ENCODE data around the gene KIAA1586.
"Not testable (repeated sequence)": the region's sequence is repeated elsewhere in the genome, so short reads cannot be mapped to it uniquely, and the experiment has no call there.

KIAA1586 gene

GRCh38 chr6:57046332-57047256 lies at the start of gene KIAA1586:
TSS of gene KIAA1586 (plus strand) at chr6:57046693. CDS start at chr6:57046756, 63 bp downstream.
- DNase-seq (ENCODE audit: low spot score) = peak; percentile 59

DNA sequence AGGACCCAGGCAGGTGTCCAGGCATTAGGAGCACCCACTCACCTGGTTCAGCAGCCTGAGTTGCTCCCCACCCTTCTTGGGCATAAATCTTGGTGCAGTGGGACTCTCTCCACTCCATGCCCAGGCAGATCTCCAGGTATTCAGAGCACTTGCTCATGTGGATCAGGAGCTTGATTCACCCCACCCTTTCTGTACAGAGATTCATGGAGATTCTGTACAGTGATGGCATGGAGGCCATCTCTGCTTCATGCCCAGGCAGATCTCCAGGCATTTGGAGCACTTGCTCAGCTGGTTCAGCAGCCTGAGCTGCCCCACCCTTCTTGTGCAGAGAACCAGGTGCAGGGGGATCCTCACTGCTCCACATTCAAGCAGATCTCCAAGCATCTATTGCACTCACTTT lies 47.4 kb upstream of the KIAA1586 start:
- DNase-seq (ENCODE audit: low spot score) = no peak

DNA sequence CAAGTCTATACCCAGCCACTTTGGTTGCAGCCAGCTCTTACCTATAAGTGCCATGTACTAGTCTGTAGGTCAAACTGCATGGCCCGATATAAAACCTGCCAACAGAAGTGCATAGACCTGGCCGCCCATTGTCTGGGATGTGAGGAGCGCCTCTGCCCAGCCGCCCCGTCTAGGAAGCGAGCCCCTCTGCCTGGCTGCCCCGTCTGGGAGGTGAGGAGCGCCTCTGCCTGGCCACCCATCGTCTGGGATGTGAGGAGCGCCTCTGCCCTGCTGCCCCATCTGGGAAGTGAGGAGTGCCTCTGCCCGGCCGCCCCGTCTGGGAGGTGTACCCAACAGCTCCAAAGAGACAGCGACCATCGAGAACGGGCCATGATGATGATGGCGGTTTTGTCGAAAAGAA lies 46.7 kb upstream of the KIAA1586 start:
- DNase-seq (ENCODE audit: low spot score) = not testable (repeated sequence)

- no peak for DNase-seq (ENCODE audit: low spot score)
These were observed 44.3 kb upstream of the KIAA1586 start for GRCh38 chr6:57002197-57002596.

GRCh38 chr6:57004292-57004691 lies 42.2 kb upstream of the KIAA1586 start:
- no peak for DNase-seq (ENCODE audit: low spot score)

DNA sequence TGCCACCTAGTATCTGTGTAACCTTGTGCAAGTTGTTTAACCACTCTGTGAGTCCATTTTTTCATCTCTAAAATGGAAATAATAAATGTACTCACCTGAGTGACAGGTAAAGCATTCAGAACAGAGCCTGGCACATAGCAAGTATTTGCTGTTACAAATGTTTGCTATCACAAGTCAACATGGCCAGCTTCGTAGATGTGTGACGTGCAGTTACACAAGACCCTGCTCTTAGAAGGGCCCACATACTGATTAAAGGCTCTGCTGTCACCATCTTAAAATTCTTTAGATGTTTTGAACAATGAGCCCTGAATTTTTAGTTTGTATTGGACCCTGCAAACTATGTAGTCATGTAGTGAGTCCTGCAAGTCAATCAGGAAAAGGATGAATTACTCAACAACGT lies 40.4 kb upstream of the KIAA1586 start:
- DNase-seq (ENCODE audit: low spot score) = no peak

- DNase-seq (ENCODE audit: low spot score) = not testable (repeated sequence)
These were observed 38.4 kb upstream of the KIAA1586 start for GRCh38 chr6:57008069-57008468.

- no peak for DNase-seq (ENCODE audit: low spot score)
These were observed 33.0 kb upstream of the KIAA1586 start for GRCh38 chr6:57013521-57013926.

GRCh38 chr6:57017069-57017468 lies 29.4 kb upstream of the KIAA1586 start:
- no peak for DNase-seq (ENCODE audit: low spot score)

DNA sequence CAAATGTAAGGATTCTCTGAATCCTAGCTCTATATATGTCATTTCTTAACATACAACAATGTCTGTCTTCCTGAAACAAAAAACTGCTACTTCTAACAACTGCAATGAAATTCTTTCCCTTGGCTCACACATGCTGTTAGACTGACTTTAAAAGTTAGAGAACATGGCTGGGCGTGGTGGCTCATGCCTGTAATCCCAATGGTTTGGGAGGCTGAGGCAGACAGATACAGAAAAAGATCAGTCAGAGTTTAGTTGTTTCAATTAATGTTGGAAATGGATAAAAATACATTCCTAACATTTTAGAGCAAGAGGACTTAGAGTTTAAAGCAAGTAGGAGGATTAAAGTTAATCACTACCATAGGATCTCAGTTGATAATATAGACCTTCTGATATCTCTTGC lies 28.7 kb upstream of the KIAA1586 start:
- no peak for DNase-seq (ENCODE audit: low spot score)

DNA sequence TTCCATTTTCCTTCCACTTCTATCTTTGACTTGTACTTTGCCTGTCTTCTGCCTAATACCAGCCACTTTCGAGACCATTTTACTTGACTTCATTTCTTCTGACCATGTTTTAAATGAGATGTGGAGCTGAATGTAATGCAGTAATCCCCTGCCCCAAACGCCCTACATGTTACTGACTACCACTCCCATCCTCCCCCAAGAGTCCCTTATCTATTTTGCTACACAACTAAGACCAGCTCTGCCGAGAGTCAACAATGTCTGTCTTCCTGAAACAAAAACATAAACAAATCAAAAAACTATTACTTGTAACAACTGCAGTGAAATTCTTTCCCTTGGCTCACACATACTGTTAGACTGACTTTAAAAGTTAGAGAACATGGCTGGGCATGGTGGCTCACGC lies 27.1 kb upstream of the KIAA1586 start:
- no peak for DNase-seq (ENCODE audit: low spot score)

- peak; percentile 51 for DNase-seq (ENCODE audit: low spot score)
These were observed 25.3 kb upstream of the KIAA1586 start for GRCh38 chr6:57021086-57021720.

DNA sequence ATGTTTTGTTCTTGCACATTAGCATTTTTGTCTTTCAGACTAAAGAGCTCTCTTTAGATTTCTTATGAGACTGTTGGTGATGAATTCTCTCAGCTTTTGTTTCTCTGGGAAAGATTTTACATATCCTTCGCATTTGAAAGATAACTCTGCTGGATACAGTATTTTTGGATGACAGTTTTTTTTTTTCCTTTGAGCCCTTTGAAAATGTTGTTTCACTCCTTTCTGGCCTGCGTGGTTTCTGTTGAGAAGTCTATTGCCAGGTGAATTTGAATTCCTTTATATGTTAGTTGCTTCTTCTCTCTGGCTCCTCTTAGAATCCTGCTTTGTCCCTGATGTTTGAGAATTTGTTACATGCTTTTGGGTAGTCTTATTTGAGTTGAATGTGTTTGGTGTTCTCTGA lies 22.2 kb upstream of the KIAA1586 start:
- no peak for DNase-seq (ENCODE audit: low spot score)

GRCh38 chr6:57024775-57025174 lies 21.7 kb upstream of the KIAA1586 start:
- DNase-seq (ENCODE audit: low spot score) = no peak

DNA sequence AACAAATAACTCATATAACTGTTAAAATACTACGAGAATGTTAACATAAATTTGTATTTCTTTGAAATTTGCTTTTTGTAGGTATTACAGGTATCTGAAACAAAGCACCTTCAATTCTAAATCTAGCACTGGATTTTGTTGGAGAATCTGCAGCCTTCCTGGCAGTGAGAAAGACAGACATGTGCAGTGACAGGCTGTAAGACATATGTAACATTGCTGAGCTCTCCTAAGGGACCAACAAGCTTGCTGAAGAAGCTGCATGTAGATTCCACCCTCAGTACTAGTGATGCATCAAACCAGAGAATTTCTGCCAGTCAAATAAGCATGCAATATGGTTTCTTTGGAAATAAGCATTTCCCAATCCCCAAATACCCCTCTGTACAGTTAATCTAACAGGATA lies 20.5 kb upstream of the KIAA1586 start:
- DNase-seq (ENCODE audit: low spot score) = no peak

DNA sequence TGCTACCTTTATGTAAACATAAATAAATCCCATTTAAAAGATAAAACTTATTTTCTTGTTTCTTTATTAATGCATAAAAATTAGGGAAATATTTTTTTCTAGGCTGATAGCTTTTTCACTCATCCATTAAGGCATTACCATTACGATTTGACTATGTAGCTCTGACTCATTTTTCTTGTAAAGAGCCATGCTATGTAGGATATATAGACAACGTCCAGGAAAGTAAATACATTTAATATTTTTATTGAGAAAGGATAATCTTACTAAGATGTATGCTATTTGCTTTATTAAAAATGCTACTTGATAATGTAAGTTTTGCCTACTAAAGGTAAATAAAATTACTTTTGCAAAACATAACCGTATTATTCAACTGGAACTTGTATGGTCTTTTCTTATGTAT lies 19.2 kb upstream of the KIAA1586 start:
- DNase-seq (ENCODE audit: low spot score) = no peak

- no peak for DNase-seq (ENCODE audit: low spot score)
These were observed 17.3 kb upstream of the KIAA1586 start for GRCh38 chr6:57029213-57029612.

- no peak for DNase-seq (ENCODE audit: low spot score)
These were observed 13.3 kb upstream of the KIAA1586 start for GRCh38 chr6:57033228-57033627.

DNA sequence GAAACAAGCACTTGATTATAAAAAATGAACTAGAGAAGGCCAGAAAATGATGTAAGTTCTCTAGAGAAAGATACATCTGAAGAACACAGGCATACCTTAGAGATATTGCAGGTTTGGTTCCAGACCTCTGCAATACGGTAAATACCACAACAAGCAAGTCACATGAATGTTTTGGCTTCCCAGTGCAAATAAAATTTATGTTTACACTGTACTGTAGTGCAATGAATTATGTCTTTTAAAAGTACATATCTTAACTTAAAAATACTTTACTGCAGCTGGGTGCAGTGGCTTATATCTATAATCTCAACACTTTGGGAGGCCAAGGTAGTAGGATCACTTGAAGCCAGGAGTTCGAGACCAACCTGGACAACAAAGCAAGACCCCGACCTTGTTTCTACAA lies 10.9 kb upstream of the KIAA1586 start:
- DNase-seq (ENCODE audit: low spot score) = no peak

DNA sequence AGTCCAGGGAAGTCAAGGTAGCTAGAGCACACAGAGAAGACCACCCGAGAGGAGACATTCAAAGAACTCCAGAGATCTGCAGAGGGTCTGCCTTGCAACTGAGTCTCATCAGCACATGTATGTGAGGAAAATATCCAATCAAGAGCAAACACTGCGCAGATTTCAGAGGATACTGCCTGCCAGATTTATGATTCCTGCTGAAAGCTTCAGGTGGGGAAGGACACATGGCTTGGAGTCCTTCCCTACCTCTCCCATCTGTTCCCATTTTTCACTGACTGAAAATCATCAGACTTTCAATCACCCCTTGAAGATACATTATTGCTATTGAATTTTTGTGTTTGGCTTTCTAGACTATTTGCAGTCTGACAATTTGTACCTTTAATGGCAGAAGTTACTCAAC lies 7.6 kb upstream of the KIAA1586 start:
- no peak for DNase-seq (ENCODE audit: low spot score)

DNA sequence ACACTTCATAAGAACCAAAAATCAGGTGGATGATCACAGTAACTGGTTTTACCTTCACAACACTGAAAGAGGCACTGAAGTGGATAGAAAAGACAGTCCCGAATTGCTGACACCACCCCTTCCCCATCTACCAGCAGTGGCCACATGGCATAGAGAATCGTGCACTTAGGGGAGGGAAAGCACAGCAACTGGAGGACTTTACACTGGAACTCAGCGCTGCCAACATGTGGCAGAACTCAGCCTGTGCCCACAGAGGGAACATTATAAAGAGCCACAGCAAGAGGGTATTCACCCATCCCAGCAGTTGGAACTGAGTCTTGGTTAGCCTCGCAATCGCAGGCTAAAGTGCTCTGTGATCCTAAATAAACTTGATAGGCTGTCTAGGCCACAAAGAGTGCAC lies 6.5 kb upstream of the KIAA1586 start:
- DNase-seq (ENCODE audit: low spot score) = no peak

GRCh38 chr6:57044061-57044460 lies 2.4 kb upstream of the KIAA1586 start:
- DNase-seq (ENCODE audit: low spot score) = not testable (repeated sequence)

DNA sequence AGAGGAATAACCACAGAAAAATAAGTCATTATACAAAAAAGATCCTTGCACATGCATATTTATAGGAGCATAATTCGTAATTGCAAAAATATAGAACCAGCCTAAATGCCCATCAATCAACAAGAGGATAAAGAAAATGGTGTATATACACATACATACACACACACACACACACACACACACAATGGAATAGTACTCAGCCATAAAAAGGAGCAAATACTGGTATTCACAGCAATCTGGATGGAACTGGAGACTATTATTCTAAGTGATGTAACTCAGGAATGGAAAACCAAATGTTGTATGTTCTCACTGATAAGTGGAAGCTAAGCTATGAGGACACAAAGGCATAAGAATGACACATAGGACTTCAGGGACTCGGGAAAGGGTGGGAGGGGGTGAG lies 1.9 kb upstream of the KIAA1586 start:
- no peak for DNase-seq (ENCODE audit: low spot score)

DNA sequence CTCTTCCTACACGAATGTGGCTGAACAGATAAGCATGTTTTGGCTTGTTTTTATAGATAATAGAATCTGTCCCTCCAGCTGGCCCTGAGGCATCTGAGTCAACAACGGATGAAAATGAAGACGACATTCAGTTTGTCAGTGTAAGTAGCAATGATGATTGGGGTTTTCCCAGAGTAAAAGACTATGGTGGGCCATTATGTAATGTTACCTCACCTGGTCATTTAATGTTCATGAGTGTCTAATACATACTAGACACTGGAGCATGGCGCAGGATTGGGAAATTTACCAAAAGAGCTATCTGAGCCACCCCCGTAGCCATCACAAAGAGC lies 728 bp downstream of the KIAA1586 start:
- DNase-seq (ENCODE audit: low spot score) = not testable (repeated sequence)
